DND-41 (cell line): Measurements from ENCODE around the gene SGO2.

Source experiments
- ATAC-seq: fragments of 200-7000 bp; cut with Tn5 transposase; 3 replicates; pipeline ENCODE4 v1.9.1; 2021; ENCODE audit warnings: low read depth; ENCODE audit not compliant: insufficient read depth
- DNase-seq: peaks from one replicate; pipeline ENCODE4 v3.0.0-alpha.2; 2020
- H2AFZ ChIP-seq: 2 replicates; pipeline ENCODE4 v1.6.0; 2012; ENCODE audit warnings: low read depth, low read length
- H3K27ac ChIP-seq: 2 replicates; pipeline ENCODE4 v1.5.1; 2012; ENCODE audit warnings: low read length, inconsistent platforms
- H3K27me3 ChIP-seq: fragments of 200-600 bp; sonication (generic); 2 replicates; pipeline ENCODE4 v1.6.0; 2012; ENCODE audit warnings: low read length, mild to moderate bottlenecking, inconsistent platforms; ENCODE audit not compliant: insufficient read depth, poor library complexity
- H3K36me3 ChIP-seq: 2 replicates; pipeline ENCODE4 v1.5.1; 2012; ENCODE audit warnings: low read length, inconsistent platforms; ENCODE audit not compliant: insufficient read depth
- H3K4me1 ChIP-seq: 2 replicates; pipeline ENCODE4 v1.5.1; 2012; ENCODE audit warnings: mild to moderate bottlenecking, low read length; ENCODE audit not compliant: insufficient read depth
- H3K4me2 ChIP-seq: 2 replicates; pipeline ENCODE4 v1.6.0; 2012; ENCODE audit warnings: mild to moderate bottlenecking, moderate library complexity, low read length, inconsistent platforms; ENCODE audit not compliant: insufficient read depth
- H3K4me3 ChIP-seq, 2 experiments: fragments of 200-600 bp in 1 of 2; shearing (Covaris generic) in 1 of 2; 2 replicates each; pipeline ENCODE4 v1.5.1; 2012 to 2016; ENCODE audit warnings: inconsistent platforms in 2 of 2, low read length in 2 of 2, mild to moderate bottlenecking in 2 of 2, low read depth in 1 of 2, moderate library complexity in 1 of 2
- H3K79me2 ChIP-seq: 2 replicates; pipeline ENCODE4 v1.6.0; 2012; ENCODE audit warnings: low read length, inconsistent platforms; ENCODE audit not compliant: insufficient read depth
- H3K9ac ChIP-seq: 2 replicates; pipeline ENCODE4 v1.6.0; 2012; ENCODE audit warnings: low read depth, mild to moderate bottlenecking, inconsistent platforms, low read length, moderate library complexity
- H3K9me3 ChIP-seq: 2 replicates; pipeline ENCODE4 v1.5.1; 2012; ENCODE audit warnings: low read length, moderate library complexity, mild to moderate bottlenecking, inconsistent platforms; ENCODE audit not compliant: insufficient read depth, severe bottlenecking
- H4K20me1 ChIP-seq: 2 replicates; pipeline ENCODE4 v1.6.0; 2012; ENCODE audit warnings: low read length; ENCODE audit not compliant: insufficient read depth
- EZH2 ChIP-seq: IDR thresholded peaks from 3 replicates; pipeline ENCODE4 v1.6.1; 2012; ENCODE audit warnings: borderline replicate concordance, low read depth, mild to moderate bottlenecking, moderate library complexity, low read length, inconsistent platforms; ENCODE audit not compliant: severe bottlenecking
- TF ChIP-seq, protein P1 (sequence below): IDR thresholded peaks from 2 replicates; pipeline ENCODE4 v1.5.1; 2012; ENCODE audit warnings: borderline replicate concordance, low read length, moderate library complexity, mild to moderate bottlenecking; ENCODE audit not compliant: poor library complexity, severe bottlenecking; ENCODE audit errors: extremely low read depth

The SGO2 gene

DNA sequence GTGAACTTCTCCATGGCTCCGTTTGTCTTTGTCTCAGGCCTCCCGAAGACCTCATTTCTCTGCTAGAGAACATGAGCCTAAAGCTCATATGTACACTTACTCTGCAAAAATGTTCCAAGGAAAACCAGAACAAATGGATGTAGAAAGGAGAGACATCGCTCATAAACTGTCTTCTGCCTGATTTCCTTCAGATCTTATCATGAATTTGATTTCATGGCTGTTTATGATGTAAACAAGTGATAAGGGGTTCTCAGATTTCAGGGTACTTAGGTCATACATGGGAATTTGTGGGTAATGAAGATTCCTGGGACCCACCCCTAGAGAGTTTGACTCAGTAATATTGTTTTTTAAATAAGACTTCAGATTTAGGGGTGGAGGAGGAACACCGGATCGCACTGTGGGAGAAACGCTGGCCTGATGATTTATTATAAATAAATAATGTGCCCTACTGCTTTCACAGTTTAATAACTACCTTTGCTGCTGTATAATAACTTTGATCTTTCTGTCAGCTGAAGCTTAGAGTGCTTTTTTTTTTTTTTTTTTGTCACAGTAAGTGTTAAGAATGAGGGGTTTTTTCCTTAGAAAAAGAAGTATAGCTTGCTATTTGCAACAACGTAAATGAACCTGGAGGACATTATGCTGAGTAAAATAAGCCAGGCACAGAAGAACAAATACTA is 74.7 kb downstream of the SGO2 start:
- Histone ChIP-seq H3K4me2 (no peak overlapping the region), H4K20me1 (no peaks in the 10 kb centered on the region), H2AFZ (no peak overlapping the region), H3K36me3 (no peaks in the 10 kb centered on the region), H3K27ac (no peak overlapping the region), H3K9ac (no peak overlapping the region), H3K27me3 (peaks cover 12% of the 10 kb centered on the region), H3K4me3 (no peak overlapping the region), H3K9me3 (no peaks in the 10 kb centered on the region), H3K79me2 (no peaks in the 10 kb centered on the region), H3K4me1 (no peaks in the 10 kb centered on the region)
- ATAC-seq, result no peak
- no peak for DNase-seq
- TF ChIP-seq, protein P1, sequence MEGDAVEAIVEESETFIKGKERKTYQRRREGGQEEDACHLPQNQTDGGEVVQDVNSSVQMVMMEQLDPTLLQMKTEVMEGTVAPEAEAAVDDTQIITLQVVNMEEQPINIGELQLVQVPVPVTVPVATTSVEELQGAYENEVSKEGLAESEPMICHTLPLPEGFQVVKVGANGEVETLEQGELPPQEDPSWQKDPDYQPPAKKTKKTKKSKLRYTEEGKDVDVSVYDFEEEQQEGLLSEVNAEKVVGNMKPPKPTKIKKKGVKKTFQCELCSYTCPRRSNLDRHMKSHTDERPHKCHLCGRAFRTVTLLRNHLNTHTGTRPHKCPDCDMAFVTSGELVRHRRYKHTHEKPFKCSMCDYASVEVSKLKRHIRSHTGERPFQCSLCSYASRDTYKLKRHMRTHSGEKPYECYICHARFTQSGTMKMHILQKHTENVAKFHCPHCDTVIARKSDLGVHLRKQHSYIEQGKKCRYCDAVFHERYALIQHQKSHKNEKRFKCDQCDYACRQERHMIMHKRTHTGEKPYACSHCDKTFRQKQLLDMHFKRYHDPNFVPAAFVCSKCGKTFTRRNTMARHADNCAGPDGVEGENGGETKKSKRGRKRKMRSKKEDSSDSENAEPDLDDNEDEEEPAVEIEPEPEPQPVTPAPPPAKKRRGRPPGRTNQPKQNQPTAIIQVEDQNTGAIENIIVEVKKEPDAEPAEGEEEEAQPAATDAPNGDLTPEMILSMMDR, result no peak
- no peak for TF ChIP-seq EZH2

DNA sequence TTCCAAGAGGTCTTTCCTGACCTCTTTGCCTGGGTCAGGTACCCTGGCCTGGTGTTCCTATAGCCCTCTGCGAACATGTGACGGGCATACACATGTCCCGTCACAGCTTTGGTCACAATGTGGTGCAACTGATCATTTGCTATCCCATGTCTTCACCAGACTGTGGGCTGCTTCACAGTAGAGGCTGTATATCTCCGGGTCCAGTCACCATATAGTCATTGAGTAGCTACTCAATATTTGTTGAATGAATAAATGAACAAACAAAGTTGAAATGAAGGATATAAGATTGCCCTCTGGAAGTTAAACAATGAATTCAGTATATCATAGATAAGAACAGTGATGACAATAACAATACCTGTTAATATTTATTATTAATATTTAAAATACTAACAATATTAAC is 76.6 kb downstream of the SGO2 start:
- Histone ChIP-seq H4K20me1 (no peaks in the 10 kb centered on the region), H3K4me2 (no peak overlapping the region), H3K4me1 (no peaks in the 10 kb centered on the region), H3K36me3 (no peaks in the 10 kb centered on the region), H3K79me2 (no peaks in the 10 kb centered on the region), H3K9me3 (no peaks in the 10 kb centered on the region), H3K9ac (no peak overlapping the region), H3K4me3 (no peak overlapping the region), H3K27me3 (peaks cover 6% of the 10 kb centered on the region), H2AFZ (no peak overlapping the region), H3K27ac (no peak overlapping the region)
- ATAC-seq (no peak), DNase-seq (no peak)
- no peak for TF ChIP-seq EZH2
- TF ChIP-seq, protein P1, result no peak

DNA sequence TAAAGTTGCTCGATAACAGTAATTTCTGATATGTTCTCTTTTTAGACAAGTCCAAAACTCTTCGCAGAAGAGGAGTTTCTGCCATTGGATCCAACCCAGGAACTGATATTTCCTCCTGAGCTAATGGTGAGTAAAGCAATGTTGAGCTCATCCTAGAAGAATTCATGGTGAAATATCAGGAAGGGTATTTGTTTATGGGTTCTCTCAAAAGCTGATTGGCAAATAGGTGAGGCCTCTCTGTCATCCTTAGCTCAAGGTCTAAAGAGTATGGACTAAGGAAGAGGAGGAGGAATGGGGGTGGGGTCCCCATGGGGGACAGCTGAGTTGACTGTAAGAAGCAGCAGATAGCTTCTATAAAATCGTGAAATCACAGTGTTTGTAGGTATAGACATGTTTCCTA is 78.0 kb downstream of the SGO2 start:
- DNase-seq, result no peak

More for the DNA sequence above, 78.0 kb downstream of the SGO2 start:
- H4K20me1 ChIP-seq, result no peaks in the 10 kb centered on the region
- no peak for ATAC-seq
- no peaks in the 10 kb centered on the region for H3K9me3 ChIP-seq
- H3K9ac ChIP-seq, result no peak overlapping the region
- H3K4me3 ChIP-seq, result no peak overlapping the region
- H2AFZ ChIP-seq, result no peak overlapping the region
- TF ChIP-seq, protein P1, result no peak
- TF ChIP-seq EZH2, result no peak
- peaks cover 7% of the 10 kb centered on the region for H3K27me3 ChIP-seq
- no peaks in the 10 kb centered on the region for H3K79me2 ChIP-seq
- no peaks in the 10 kb centered on the region for H3K4me1 ChIP-seq
- H3K36me3 ChIP-seq, result no peaks in the 10 kb centered on the region
- H3K4me2 ChIP-seq, result no peak overlapping the region
- no peak overlapping the region for H3K27ac ChIP-seq
